Esophagus muscularis mucosa (tissue), 3 donors: ENCODE measurements around the gene OXCT2.

Experiments used
- CTCF ChIP-seq, 3 experiments: fragments of 200-600 bp in 2 of 3; fragments of 450-650 bp in 1 of 3; sonication (generic) in 2 of 3; IDR thresholded peaks; one replicate each; pipeline ENCODE4 v1.5.1; 2017 to 2019; ENCODE audit warnings: antibody characterized with exemption in 3 of 3, mild to moderate bottlenecking in 2 of 3, moderate library complexity in 1 of 3
- POLR2A ChIP-seq: fragments of 450-650 bp; IDR thresholded peaks from one replicate; pipeline ENCODE4 v1.6.1; 2017; ENCODE audit warnings: antibody characterized with exemption, moderate library complexity, mild to moderate bottlenecking, low read depth

- TF ChIP-seq CTCF (IDR thresholded peaks at IDR 0.05) (no peak), POLR2A (no peak)
Measured at GRCh38 chr1:39726600-39726999, 44.5 kb downstream of the OXCT2 start.
